Lower leg skin (tissue), 4 donors: Measurements from ENCODE around the gene RCOR1. TPM values are rescaled to one million over a fixed set of nuclear protein-coding genes. Genes with fewer than 3 reads are reported as not detected.

Source experiments
- DNase-seq, 2 donors: peaks; one replicate each; pipeline ENCODE4 v3.0.0-alpha.2; 2019; ENCODE audit warnings: low spot score in 2 of 2
- H3K4me3 ChIP-seq: fragments of 200-600 bp; sonication (generic); 2 replicates; pipeline ENCODE4 v1.5.1; 2017; ENCODE audit warnings: mild to moderate bottlenecking, low read depth; ENCODE audit not compliant: poor library complexity, severe bottlenecking
- POLR2A ChIP-seq, 2 donors: fragments of 450-650 bp; IDR thresholded peaks; one replicate each; pipeline ENCODE4 v1.6.1; 2016 to 2017; ENCODE audit warnings: antibody characterized with exemption in 2 of 2, mild to moderate bottlenecking in 1 of 2, moderate library complexity in 1 of 2
- WGBS, 2 donors: methylation state at CpG; one replicate each; pipeline ENCODE4 v1.1.5; 2018; 5-methylcytosine and 5-hydroxymethylcytosine counted together
- intact Hi-C: fragments of 100-400 bp; cut with DNase I; formaldehyde crosslinking; loops from one replicate; pipeline ENCODE4 v1.15.0; 2023; ENCODE audit warnings: low total_unique reads
- total RNA-seq, 4 donors: library from RNA; depleted of rRNA; stranded (reverse); fragments of >200 nt; gene quantifications; one replicate each; pipeline ENCODE4 v1.1.0, GENCODE V29; 2016
- TF ChIP-seq, protein P1 (sequence below), 3 donors: fragments of 450-650 bp; IDR thresholded peaks; one replicate each; pipeline ENCODE4 v1.5.1; 2016; ENCODE audit warnings: antibody characterized with exemption in 3 of 3, mild to moderate bottlenecking in 3 of 3, moderate library complexity in 2 of 3

Gene RCOR1
- total RNA-seq, 4 donors from 2014 or later: 20.1 to 25.3 (median 22.9) TPM

DNA sequence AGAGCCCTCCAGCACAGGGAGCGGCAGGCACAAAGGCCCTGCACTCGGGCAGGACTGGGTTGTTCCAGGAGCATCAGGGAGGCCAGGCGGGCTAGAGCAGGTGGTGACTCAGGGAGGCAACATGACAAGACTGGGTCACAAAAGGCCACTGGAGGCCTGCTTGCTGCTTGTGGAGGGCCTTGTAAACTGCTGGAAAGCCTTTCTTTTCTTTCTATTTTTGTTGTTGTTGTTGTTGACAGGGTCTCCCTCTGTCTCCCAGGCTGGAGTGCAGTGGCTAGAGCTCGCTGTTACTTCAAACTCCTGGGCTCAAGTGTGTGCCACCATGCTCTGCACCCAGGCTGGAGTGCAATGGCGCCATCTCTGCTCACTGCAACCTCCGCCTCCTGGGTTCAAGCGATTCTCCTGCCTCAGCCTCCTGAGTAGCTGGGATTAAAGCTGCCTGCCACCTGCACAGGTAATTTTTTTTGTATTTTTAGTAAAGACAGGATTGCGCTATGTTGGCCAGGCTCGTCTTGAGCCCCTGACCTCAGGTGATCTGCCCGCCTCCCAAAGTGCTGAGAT lies 11.8 kb upstream of the RCOR1 start:
- no peak for DNase-seq
- WGBS, 2 donors: 87 to 91% methylated on average over 10 of the region's 10 CpGs
- no peak for TF ChIP-seq POLR2A (IDR thresholded peaks at IDR 0.05)
- TF ChIP-seq, protein P1, sequence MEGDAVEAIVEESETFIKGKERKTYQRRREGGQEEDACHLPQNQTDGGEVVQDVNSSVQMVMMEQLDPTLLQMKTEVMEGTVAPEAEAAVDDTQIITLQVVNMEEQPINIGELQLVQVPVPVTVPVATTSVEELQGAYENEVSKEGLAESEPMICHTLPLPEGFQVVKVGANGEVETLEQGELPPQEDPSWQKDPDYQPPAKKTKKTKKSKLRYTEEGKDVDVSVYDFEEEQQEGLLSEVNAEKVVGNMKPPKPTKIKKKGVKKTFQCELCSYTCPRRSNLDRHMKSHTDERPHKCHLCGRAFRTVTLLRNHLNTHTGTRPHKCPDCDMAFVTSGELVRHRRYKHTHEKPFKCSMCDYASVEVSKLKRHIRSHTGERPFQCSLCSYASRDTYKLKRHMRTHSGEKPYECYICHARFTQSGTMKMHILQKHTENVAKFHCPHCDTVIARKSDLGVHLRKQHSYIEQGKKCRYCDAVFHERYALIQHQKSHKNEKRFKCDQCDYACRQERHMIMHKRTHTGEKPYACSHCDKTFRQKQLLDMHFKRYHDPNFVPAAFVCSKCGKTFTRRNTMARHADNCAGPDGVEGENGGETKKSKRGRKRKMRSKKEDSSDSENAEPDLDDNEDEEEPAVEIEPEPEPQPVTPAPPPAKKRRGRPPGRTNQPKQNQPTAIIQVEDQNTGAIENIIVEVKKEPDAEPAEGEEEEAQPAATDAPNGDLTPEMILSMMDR (IDR thresholded peaks at IDR 0.05): no peak
- no peak overlapping the region for H3K4me3 ChIP-seq
- intact Hi-C loops: no loop called here

DNA sequence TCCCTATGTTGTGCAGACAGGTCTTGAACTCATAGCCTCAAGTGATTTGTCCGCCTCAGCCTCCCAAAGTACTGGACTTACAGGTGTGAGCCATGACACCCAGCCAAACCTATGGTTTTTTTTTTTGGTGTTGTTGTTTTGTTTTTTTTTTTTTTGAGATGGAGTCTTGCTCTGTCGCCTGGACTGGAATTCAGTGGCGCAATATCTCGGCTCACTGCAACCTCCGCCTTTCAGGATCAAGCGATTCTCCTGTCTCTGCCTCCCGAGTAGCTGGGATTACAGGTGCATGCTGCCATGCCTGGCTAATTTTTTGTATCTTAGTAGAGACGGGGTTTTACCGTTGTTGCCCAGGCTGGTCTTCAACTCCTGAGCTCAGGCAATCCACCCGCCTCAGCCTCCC lies 11.3 kb upstream of the RCOR1 start:
- no peak for TF ChIP-seq POLR2A (IDR thresholded peaks at IDR 0.05)
- TF ChIP-seq, protein P1 (IDR thresholded peaks at IDR 0.05): no peak
- DNase-seq: no peak
- WGBS, 2 donors: 88 to 89% methylated on average over 10 of the region's 10 CpGs
- intact Hi-C loops: no loop called here
- no peak overlapping the region for H3K4me3 ChIP-seq

DNA sequence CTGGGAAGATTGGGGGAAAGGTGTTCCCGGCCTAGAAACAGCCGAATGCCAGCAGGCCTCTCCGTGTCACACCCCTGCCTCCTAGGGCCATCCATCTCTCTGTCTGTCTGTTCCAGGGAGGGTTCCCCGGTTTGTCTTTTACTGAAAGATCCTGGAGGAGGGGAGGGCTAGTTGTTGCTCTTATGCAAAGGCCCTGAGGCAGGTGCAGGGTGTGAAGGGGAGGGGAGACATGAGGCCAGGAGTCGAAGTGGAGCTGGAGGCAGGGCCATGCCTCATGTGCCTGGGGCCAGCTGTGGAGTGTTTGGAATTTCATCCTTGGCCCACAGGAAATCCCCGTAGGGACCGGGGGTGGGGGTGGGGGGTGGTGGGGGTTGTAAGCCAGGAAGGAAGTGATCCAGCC lies 8.7 kb upstream of the RCOR1 start:
- 46 to 59% methylated on average over 6 of the region's 7 CpGs for WGBS, 2 donors
- intact Hi-C loops: no loop called here
- no peak overlapping the region for H3K4me3 ChIP-seq
- no peak for DNase-seq
- TF ChIP-seq POLR2A (IDR thresholded peaks at IDR 0.05): no peak

DNA sequence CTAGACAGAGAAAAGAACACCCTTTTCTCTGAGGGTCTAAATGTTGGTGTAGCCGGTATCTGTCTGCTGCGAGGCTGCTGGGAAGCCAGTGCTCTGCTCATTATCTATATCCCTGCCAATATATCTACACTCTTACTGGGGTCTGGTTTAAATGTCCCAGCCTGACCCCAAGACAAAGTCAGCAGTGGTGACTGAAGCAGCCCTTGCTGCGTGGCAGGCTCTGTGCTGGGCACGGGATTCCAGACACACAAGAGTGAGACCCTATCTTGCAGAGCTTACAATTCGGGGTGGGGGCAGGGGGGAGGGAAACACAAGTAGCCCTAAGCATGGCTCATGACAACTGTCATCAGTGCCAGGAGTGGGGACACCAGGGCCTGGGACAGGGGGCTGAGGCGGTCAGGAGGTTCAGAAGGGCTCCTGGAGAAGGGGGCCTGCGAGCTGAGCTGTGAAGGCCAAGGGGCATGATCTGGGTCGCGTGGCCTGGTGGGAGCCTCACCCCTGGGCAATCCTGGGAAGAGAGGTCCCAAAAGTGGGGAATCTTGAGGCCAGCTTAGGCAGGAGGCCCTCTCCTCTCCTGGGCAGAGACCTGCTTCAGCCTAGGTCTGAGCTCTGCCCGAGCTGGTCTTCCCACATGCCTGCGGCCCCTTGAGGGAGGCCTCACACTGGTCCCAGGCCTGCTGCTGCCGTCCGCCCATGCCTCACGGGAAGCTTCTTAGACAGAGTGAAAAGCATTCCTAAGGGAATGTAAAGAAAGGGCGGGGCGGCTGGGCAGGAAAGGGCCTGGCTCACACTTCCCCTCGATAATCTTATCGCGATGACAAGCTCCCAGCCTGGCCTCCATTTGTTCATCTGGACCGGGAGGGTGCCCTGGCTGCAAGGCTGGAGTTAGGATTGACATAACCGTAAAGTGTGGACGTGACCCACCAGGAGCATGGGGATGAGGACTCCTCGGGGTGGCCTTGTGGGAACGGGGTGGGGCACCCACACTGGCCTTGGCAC lies 7.3 kb upstream of the RCOR1 start:
- intact Hi-C loops: no loop called here
- DNase-seq: no peak
- H3K4me3 ChIP-seq: no peak overlapping the region
- no peak for TF ChIP-seq POLR2A (IDR thresholded peaks at IDR 0.05)
- TF ChIP-seq, protein P1 (IDR thresholded peaks at IDR 0.05): no peak
- 67 to 71% methylated on average over 23 to 24 of the region's 24 CpGs for WGBS, 2 donors

DNA sequence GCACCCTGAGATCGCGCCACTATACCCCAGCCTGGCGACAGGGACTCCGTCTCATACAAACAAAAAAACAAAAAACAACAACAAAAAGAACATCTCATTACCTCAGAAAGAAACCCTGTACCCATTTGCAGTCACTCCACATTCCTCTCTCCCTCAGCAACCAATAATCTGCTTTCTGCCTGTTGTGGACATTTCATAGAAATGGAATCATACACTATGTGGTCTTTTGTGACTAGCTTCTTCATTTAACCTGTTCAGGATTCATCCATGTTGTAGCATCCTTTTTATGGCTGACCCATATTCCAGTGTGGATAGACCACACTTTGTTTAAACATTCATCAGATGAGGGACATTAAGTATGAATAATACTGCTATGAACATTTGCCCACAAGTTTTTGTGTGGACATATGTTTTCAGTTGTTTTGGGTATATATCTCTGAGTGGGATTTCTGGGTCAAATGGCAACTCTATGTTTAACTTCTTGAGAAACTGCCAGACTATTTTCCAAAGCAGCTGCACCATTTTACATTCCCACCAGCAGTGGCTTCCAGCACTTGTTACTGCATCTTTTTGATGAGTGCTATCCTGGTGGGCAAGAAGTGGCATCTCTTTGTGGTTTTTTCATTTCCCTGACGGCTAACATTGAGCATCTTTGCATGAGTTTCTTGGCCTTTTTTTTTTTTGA lies 5.9 kb upstream of the RCOR1 start:
- WGBS, 2 donors: 82 to 83% methylated on average over 5 of the region's 5 CpGs
- intact Hi-C loops: no loop called here
- TF ChIP-seq, protein P1 (IDR thresholded peaks at IDR 0.05): no peak
- TF ChIP-seq POLR2A (IDR thresholded peaks at IDR 0.05): no peak
- DNase-seq: no peak
- H3K4me3 ChIP-seq: no peak overlapping the region

DNA sequence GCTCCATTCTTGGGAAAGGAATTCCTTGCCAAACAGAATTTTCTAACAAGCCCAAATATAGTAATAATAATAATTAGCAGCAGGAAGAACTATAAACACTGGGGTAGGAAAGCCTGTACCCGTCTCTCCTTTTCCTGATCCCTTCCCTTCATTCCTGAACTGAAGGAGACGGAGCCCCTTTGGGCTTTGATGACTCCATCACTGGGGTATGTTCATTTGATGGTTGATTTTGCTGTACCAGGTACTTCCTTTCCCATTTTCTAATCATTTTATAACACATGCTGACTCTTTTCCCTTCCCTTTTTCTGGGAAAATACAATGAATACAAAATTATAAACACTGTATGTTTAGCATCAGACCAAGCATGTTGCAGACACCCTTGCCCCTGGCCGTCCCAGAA lies 3.6 kb upstream of the RCOR1 start:
- WGBS, 2 donors: 67 to 71% methylated on average over 3 of the region's 3 CpGs
- TF ChIP-seq POLR2A (IDR thresholded peaks at IDR 0.05): no peak
- TF ChIP-seq, protein P1 (IDR thresholded peaks at IDR 0.05): no peak
- intact Hi-C loops: no loop called here
- no peak overlapping the region for H3K4me3 ChIP-seq
- no peak for DNase-seq
